Activated naive CD8-positive, alpha-beta T cell (primary cell): ENCODE data around the gene ASB3.
"Not testable (repeated sequence)": the region's sequence is repeated elsewhere in the genome, so short reads cannot be mapped to it uniquely, and the experiment has no call there.

Source experiments
- H3K27ac Mint-ChIP-seq: one replicate; pipeline ENCODE4 v1.8.0; 2021; ENCODE audit warnings: mixed read lengths
- H3K27me3 Mint-ChIP-seq: one replicate; pipeline ENCODE4 v1.8.0; 2021; ENCODE audit warnings: mixed read lengths
- H3K36me3 Mint-ChIP-seq: one replicate; pipeline ENCODE4 v1.8.0; 2021; ENCODE audit warnings: mixed read lengths
- H3K4me1 Mint-ChIP-seq: one replicate; pipeline ENCODE4 v1.8.0; 2021; ENCODE audit warnings: low read depth, mixed read lengths
- H3K4me3 Mint-ChIP-seq: one replicate; pipeline ENCODE4 v1.8.0; 2021; ENCODE audit warnings: mild to moderate bottlenecking, mixed read lengths
- H3K9me3 Mint-ChIP-seq: one replicate; pipeline ENCODE4 v1.8.0; 2021; ENCODE audit warnings: low read depth, mixed read lengths

ASB3 gene

DNA sequence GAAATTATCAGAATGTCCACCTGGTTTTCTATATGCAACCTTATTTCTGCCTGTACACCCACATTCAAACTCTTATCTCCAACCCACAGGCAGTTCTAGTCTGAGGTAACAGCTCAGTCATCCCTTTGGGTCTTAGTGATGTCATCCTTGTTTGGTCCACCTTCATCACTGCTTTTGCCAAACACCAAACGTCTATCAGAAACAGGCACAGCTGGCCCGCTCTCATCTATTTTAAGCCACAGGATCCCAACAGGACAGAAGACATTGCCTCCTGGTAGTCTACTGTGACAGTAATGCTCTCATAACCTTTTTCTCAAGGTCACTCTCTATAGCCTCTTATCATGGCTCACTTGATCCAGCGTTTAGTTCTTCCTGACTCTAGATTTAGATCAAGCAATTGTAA is 118.1 kb downstream of the ASB3 start:
- H3K27me3 Mint-ChIP-seq, result no peaks in the 10 kb centered on the region
- no peak overlapping the region for H3K27ac Mint-ChIP-seq
- H3K36me3 Mint-ChIP-seq, result peaks cover 38% of the 10 kb centered on the region
- no peak overlapping the region for H3K4me3 Mint-ChIP-seq
- no peaks in the 10 kb centered on the region for H3K9me3 Mint-ChIP-seq
- no peaks in the 10 kb centered on the region for H3K4me1 Mint-ChIP-seq

DNA sequence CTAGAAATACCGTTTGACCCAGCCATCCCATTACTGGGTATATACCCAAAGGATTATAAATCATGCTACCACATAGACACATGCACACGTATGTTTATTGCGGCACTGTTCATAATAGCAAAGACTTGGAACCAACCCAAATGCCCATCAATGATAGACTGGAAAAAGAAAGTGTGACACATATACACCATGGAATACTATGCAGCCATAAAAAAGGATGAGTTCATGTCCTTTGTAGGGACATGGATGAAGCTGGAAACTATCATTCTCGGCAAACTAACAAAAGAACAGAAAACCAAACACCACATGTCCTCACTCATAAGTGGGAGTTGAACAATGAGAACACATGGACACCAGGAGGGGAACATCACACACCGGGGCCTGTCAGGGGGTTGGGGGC is 119.6 kb downstream of the ASB3 start:
- not testable (repeated sequence) for H3K27ac Mint-ChIP-seq, H3K9me3 Mint-ChIP-seq, H3K27me3 Mint-ChIP-seq, H3K4me1 Mint-ChIP-seq, H3K4me3 Mint-ChIP-seq
- H3K36me3 Mint-ChIP-seq, result peaks cover 48% of the 10 kb centered on the region

DNA sequence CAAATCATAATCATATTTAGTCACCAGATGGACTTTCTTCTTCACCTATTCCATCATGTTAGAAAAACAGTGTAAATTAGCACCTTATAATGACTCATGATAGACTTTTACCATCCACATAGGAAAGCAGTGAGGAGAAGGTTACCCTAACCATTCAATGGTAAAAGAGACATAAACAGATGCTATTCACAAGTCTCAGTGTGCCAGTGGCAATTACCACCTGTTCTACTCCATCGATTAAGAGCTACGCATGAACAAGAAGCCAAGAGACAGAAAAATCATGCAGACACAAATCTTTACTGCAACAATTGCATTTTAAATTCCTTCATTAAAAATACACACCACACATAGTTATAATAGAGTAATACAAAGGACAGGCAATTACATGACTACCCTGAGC is 125.9 kb downstream of the ASB3 start:
- H3K9me3 Mint-ChIP-seq, result no peaks in the 10 kb centered on the region
- H3K4me1 Mint-ChIP-seq, result no peaks in the 10 kb centered on the region
- H3K27ac Mint-ChIP-seq, result no peak overlapping the region
- no peaks in the 10 kb centered on the region for H3K27me3 Mint-ChIP-seq
- peaks cover 32% of the 10 kb centered on the region for H3K36me3 Mint-ChIP-seq
- no peak overlapping the region for H3K4me3 Mint-ChIP-seq

- H3K4me1 Mint-ChIP-seq, H3K4me3 Mint-ChIP-seq, H3K27me3 Mint-ChIP-seq, H3K9me3 Mint-ChIP-seq, H3K27ac Mint-ChIP-seq: not testable (repeated sequence)
- peaks cover 16% of the 10 kb centered on the region for H3K36me3 Mint-ChIP-seq
These were observed 128.3 kb downstream of the ASB3 start for GRCh38 chr2:53658474-53658873.

- no peaks in the 10 kb centered on the region for H3K27me3 Mint-ChIP-seq
- no peaks in the 10 kb centered on the region for H3K9me3 Mint-ChIP-seq
- H3K4me3 Mint-ChIP-seq, result no peak overlapping the region
- peaks cover 7% of the 10 kb centered on the region for H3K36me3 Mint-ChIP-seq
- H3K4me1 Mint-ChIP-seq, result no peaks in the 10 kb centered on the region
- H3K27ac Mint-ChIP-seq, result no peak overlapping the region
These were observed 131.5 kb downstream of the ASB3 start for GRCh38 chr2:53655256-53655655.

- H3K4me1 Mint-ChIP-seq, result no peaks in the 10 kb centered on the region
- no peak overlapping the region for H3K4me3 Mint-ChIP-seq
- no peaks in the 10 kb centered on the region for H3K27me3 Mint-ChIP-seq
- no peak overlapping the region for H3K27ac Mint-ChIP-seq
- peaks cover 4% of the 10 kb centered on the region for H3K36me3 Mint-ChIP-seq
- no peaks in the 10 kb centered on the region for H3K9me3 Mint-ChIP-seq
These were observed 132.4 kb downstream of the ASB3 start for GRCh38 chr2:53654396-53654795.

- Mint-ChIP-seq H3K4me1 (no peaks in the 10 kb centered on the region), H3K36me3 (no peaks in the 10 kb centered on the region), H3K9me3 (no peaks in the 10 kb centered on the region), H3K27me3 (peaks cover 1% of the 10 kb centered on the region), H3K4me3 (no peak overlapping the region), H3K27ac (no peak overlapping the region)
These were observed 134.6 kb downstream of the ASB3 start for GRCh38 chr2:53652131-53652530.

DNA sequence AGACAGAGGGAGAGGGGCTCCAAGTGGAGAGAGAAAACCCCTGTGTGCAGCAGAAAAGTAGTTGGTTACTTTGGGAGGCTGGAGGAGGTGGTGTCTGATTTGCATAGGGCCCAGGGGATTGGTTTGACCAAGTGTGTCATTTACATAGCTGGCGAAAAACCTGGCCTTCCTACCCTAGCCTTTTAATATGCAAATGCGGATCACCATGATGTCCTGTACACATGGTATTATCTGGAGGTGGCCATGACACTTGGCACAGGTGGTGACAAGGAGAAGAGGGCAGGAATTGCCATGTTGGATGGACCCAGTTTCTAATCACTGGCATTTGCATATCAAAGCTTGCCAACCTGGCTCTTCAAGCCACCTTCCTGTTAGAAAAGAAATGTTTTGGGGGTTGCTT is 140.0 kb downstream of the ASB3 start:
- H3K36me3 Mint-ChIP-seq, result no peaks in the 10 kb centered on the region
- no peaks in the 10 kb centered on the region for H3K9me3 Mint-ChIP-seq
- no peak overlapping the region for H3K27ac Mint-ChIP-seq
- no peaks in the 10 kb centered on the region for H3K4me1 Mint-ChIP-seq
- H3K27me3 Mint-ChIP-seq, result peaks cover 1% of the 10 kb centered on the region
- H3K4me3 Mint-ChIP-seq, result no peak overlapping the region

GRCh38 chr2:53641290-53641689 is 145.5 kb downstream of the ASB3 start:
- Mint-ChIP-seq H3K36me3 (no peaks in the 10 kb centered on the region), H3K9me3 (no peaks in the 10 kb centered on the region), H3K4me3 (no peak overlapping the region), H3K27me3 (no peaks in the 10 kb centered on the region), H3K27ac (no peak overlapping the region), H3K4me1 (no peaks in the 10 kb centered on the region)

GRCh38 chr2:53640466-53640865 is 146.3 kb downstream of the ASB3 start:
- no peak overlapping the region for H3K27ac Mint-ChIP-seq
- H3K27me3 Mint-ChIP-seq, result no peaks in the 10 kb centered on the region
- no peak overlapping the region for H3K4me3 Mint-ChIP-seq
- no peaks in the 10 kb centered on the region for H3K4me1 Mint-ChIP-seq
- no peaks in the 10 kb centered on the region for H3K36me3 Mint-ChIP-seq
- H3K9me3 Mint-ChIP-seq, result no peaks in the 10 kb centered on the region

DNA sequence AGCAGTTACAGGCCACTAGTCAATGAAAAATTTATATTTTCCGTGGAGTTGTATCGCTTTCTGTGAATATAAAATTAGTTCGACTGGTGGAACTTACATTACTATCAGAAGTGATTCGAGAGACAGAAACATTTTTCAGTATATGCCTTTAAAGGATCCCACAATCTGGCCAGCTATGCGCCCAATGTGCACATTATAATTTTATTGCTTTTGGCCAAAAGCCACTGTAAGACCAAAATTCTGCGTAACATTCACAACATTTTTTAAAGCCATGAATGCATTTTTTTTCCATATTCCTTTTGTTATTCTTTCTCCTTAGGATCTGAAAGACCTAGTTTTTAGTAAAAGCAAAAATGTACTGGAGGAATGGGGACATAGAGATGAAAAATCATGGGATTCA is 150.2 kb downstream of the ASB3 start:
- Mint-ChIP-seq H3K9me3 (no peaks in the 10 kb centered on the region), H3K4me1 (no peaks in the 10 kb centered on the region), H3K27ac (no peak overlapping the region), H3K4me3 (no peak overlapping the region), H3K36me3 (no peaks in the 10 kb centered on the region), H3K27me3 (no peaks in the 10 kb centered on the region)

GRCh38 chr2:53636109-53636508 is 150.6 kb downstream of the ASB3 start:
- H3K27ac Mint-ChIP-seq, result no peak overlapping the region
- no peaks in the 10 kb centered on the region for H3K27me3 Mint-ChIP-seq
- no peak overlapping the region for H3K4me3 Mint-ChIP-seq
- no peaks in the 10 kb centered on the region for H3K9me3 Mint-ChIP-seq
- no peaks in the 10 kb centered on the region for H3K36me3 Mint-ChIP-seq
- H3K4me1 Mint-ChIP-seq, result no peaks in the 10 kb centered on the region

DNA sequence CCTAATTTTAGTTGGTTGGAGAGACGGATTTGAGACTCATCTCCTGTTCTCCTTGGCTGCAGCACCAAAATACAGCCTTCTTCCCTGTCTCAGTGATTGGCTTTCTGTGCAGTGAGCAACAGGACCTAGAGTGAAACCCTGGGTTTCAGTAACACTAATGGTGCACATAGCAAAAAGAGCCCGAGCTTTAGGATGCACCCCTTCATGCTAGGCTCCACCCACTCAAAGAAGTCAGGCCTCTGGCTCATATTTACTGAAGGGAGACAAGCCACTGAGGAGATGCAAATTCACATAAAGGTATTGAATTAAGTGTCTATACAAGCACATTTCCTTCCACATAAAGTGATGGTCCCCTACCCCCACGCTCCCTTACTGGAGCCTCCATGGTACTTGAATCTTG is 151.1 kb downstream of the ASB3 start:
- Mint-ChIP-seq H3K4me3 (no peak overlapping the region), H3K27ac (no peak overlapping the region), H3K9me3 (no peaks in the 10 kb centered on the region), H3K36me3 (no peaks in the 10 kb centered on the region), H3K27me3 (no peaks in the 10 kb centered on the region), H3K4me1 (no peaks in the 10 kb centered on the region)

- Mint-ChIP-seq H3K4me3 (no peak overlapping the region), H3K27ac (no peak overlapping the region), H3K9me3 (no peaks in the 10 kb centered on the region), H3K36me3 (no peaks in the 10 kb centered on the region), H3K4me1 (no peaks in the 10 kb centered on the region), H3K27me3 (no peaks in the 10 kb centered on the region)
These were observed 153.3 kb downstream of the ASB3 start for GRCh38 chr2:53633441-53633840.

GRCh38 chr2:53632714-53633113 is 154.0 kb downstream of the ASB3 start:
- Mint-ChIP-seq H3K4me3 (no peak overlapping the region), H3K4me1 (no peaks in the 10 kb centered on the region), H3K27ac (no peak overlapping the region), H3K36me3 (no peaks in the 10 kb centered on the region), H3K27me3 (no peaks in the 10 kb centered on the region), H3K9me3 (no peaks in the 10 kb centered on the region)

- H3K27me3 Mint-ChIP-seq, result no peaks in the 10 kb centered on the region
- H3K36me3 Mint-ChIP-seq, result no peaks in the 10 kb centered on the region
- H3K9me3 Mint-ChIP-seq, result no peaks in the 10 kb centered on the region
- H3K4me1 Mint-ChIP-seq, result no peaks in the 10 kb centered on the region
- no peak overlapping the region for H3K27ac Mint-ChIP-seq
- H3K4me3 Mint-ChIP-seq, result no peak overlapping the region
These were observed 154.7 kb downstream of the ASB3 start for GRCh38 chr2:53632126-53632460.
